GM12801 (cell line): ENCODE measurements around the gene SIMC1.
"Not testable (repeated sequence)": the region's sequence is repeated elsewhere in the genome, so short reads cannot be mapped to it uniquely, and the experiment has no call there.

ENCODE experiments used
- TF ChIP-seq, protein P1 (sequence below): IDR thresholded peaks from one replicate; pipeline ENCODE4 v1.5.1; 2011; ENCODE audit warnings: control low read depth; ENCODE audit not compliant: insufficient read length; ENCODE audit errors: extremely low read depth

The SIMC1 gene

DNA sequence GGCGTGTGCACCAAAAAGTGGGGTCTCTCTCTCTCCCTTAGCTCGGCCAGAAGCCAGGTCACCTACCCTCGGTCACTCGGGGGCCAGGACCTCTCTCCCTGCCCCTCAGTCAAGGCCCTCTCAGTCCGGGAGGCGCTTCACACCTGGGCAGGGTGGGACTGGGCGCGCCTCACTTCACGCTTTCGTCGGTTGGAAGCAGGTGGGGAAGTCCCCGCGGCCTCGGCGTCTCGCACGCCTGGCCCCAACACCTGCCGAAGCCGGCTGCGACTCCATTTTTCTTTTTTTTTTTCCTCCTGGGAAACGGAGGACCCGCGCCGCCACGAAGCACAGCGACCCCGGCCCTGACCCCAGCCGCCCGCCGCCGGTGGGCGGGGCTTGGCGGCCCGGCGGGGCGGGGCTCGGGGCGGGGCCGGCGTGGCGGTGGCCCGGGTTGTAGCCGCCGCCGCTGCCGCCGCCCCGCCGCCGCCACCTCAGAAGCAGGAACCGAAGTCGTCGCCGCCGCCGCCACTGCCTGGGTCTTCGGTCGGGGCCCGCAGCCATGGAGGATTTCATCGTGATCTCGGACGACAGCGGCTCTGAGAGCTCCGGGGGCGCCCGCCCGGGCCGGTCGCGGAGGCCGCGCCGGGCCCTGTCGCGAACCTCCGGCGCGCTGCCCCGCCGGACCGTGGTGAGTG is at the start of gene SIMC1:
TSS of gene SIMC1 (plus strand) at position 454 of the 674 bp plus-strand sequence. CDS start at position 539, 85 bp downstream.
- TF ChIP-seq, protein P1, sequence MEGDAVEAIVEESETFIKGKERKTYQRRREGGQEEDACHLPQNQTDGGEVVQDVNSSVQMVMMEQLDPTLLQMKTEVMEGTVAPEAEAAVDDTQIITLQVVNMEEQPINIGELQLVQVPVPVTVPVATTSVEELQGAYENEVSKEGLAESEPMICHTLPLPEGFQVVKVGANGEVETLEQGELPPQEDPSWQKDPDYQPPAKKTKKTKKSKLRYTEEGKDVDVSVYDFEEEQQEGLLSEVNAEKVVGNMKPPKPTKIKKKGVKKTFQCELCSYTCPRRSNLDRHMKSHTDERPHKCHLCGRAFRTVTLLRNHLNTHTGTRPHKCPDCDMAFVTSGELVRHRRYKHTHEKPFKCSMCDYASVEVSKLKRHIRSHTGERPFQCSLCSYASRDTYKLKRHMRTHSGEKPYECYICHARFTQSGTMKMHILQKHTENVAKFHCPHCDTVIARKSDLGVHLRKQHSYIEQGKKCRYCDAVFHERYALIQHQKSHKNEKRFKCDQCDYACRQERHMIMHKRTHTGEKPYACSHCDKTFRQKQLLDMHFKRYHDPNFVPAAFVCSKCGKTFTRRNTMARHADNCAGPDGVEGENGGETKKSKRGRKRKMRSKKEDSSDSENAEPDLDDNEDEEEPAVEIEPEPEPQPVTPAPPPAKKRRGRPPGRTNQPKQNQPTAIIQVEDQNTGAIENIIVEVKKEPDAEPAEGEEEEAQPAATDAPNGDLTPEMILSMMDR = not testable (repeated sequence)

DNA sequence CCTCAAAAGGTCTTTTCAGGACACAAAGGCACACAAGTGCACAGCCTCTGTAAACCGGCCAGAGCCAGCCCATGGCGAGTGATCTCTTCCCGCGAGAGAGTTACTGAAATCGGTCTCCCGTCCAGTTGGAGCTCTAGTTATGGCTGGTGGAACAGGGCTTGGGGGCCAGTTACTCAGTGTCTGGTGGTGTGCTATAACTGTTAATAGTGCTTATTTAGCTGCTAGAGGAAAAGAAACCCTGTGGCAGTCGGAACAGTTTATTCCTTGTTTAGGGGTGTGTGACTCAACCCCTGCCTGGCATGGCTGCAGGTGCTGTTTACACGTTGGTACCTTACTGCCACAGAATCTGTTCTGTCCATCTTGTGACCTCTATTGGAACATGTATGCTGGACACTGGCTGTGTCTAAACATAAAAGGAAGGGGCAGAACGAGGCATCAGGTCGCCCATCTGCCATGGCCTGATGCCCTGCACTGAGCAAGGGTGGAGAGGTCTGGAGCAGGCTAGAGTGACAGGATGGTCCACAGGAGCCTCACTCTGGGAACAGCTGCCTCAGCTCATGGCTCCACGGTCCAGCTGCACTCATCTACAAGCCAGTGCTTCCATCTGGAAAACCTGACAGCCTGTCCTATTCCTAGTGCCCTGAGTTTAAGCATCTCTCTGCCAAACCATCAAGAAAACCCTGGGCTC is 49.6 kb upstream of the SIMC1 start:
- TF ChIP-seq, protein P1 = no peak

DNA sequence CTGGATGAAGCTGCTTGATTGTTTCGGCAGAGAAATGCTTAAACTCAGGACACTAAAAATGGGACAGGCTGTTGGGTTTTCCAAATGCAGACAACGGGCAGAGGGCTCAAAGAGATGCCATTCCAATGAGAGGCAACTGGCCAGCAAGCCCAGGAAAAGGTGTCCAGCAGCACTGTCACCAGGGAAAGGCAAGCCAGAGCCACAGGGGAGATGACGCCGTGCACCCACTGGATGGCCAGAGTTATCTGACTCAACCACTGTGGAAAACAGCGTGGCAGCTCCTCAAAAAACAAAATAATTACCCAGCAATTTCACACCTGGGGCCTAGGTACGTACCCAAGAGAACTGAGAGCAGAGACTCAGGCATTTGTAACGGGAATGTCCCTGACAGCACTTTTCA is 48.4 kb upstream of the SIMC1 start:
- TF ChIP-seq, protein P1 = no peak

DNA sequence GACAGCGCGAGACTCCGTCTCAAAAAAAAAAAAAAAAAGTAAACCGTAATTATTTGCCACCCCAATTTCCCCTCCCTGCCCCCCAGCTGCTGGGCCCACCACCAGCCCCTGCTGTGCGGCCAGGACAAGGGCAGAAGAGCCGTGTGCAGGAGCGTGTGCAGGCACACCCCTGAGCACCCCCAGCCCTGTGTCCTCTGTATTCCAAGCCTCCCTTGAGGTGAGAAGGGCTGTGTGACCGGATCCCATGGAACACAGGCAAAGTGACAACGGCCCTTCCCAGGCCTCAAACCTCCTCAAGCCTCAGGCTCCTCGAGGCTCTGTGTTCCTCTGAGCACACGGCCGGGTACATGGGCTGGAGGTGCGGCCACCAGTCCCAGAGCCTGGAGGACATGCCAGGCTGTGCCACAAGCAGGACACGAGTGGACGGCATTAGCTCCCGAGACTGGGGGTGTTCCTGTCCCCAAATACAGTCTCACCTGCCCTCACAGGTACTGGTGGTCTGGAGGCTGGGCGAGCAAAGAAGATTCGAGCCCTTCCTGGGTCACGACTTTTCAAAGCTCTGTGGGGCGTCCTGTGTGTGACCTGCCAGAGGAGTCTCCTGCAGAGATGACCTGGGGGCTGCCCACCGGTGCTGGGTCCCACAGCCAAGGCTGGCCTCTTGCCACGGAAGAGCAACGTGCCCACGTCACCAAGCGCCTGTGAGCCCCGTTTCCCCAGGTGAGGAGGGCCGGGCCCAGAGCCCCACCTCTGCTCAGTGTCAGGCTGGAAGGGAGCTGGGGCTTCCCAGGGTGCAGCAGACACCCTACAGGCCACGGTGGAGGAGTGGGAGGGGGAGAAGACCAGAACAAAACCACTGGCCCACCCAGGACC is 47.1 kb upstream of the SIMC1 start:
- TF ChIP-seq, protein P1 = no peak

DNA sequence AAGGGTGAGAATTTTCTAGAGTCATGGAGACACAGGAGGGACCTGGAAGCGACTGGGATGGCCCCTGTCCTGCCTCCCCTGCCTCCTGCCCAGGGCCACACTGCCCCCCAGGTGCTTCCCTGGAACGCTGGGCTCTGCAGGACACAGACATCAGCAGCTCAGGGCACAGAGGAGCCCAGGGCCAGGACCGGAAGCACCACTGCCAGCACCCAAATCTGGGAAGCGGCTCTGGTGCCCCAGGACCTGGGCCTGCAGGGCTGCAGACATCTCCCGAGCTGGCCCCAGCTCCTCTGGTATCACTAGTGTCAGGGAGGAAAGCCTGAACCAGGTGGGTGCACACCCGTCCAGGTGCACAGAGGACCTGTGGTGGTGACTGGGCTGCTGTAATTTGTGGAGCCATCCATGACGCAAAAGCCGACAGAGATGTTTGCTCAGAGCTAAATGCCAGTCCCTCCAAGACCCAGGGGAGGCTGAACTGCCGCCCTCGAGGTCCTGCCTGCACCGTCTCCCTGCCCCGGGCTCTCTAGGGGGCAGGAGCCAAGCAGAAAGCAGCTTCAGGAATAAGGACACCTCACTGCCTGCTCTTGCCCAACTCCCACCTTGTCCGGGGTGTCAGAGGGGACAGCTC is 46.0 kb upstream of the SIMC1 start:
- TF ChIP-seq, protein P1 = no peak

DNA sequence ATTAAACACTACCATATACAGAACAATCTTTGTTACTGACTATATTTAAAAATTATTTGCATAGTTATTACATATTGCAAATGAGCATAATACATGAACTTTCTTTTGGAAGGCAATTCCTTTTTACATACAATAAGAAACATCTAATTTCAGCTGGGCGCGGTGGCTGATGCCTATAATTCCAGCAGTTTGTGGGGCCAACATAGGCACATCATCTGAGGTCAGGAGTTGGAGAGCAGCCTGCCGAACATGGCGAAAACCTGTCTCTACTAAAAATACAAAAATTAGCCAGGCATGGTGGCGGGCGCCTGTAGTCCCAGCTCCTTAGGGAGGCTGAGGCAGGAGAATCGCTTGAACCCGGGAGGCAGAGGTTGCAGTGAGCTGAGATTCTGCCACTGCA is 36.4 kb upstream of the SIMC1 start:
- TF ChIP-seq, protein P1 = no peak

DNA sequence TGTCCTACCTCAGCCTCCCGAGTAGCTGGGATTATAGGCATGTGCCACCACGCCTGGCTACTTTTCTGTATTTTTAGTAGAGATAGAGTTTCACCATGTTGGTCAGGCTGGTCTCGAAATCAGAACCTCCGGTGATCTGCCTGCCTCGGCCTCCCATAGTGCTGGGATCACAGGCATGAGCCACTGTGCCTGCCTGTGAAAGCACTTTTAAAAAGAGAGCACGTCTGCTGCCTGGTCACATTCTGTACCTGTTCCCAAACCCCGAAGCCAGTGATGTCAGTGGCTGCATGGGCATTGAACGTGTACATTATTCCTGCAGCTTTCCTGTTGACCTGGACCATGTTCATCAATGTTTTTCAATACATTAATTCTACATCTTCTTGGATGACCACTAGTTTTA is 35.1 kb upstream of the SIMC1 start:
- TF ChIP-seq, protein P1 = no peak
